Keratinocyte (primary cell): ENCODE results near the gene MTMR10. TPM values are rescaled to one million over a fixed set of nuclear protein-coding genes. Genes with fewer than 3 reads are reported as not detected.

ENCODE experiments used
- DNase-seq: peaks from one replicate; pipeline ENCODE4 v3.0.0-alpha.2; 2011; ENCODE audit warnings: low read depth, missing footprints, low spot score
- FAIRE-seq: peaks from 2 replicates; lab custom pipeline; 2011; peaks lifted over from hg19 to GRCh38; lab: Jason Lieb, UNC
- H2AFZ ChIP-seq: 2 replicates; pipeline ENCODE4 v1.6.0; 2012; ENCODE audit warnings: low read length, control low read depth, inconsistent platforms; ENCODE audit not compliant: control insufficient read depth
- H3K27ac ChIP-seq: 2 replicates; pipeline ENCODE4 v1.5.1; 2011; ENCODE audit warnings: low read length; ENCODE audit not compliant: control insufficient read depth, insufficient read depth
- H3K27me3 ChIP-seq: 3 replicates; pipeline ENCODE4 v1.6.0; 2011; ENCODE audit warnings: low read length; ENCODE audit not compliant: control insufficient read depth, insufficient read depth; ENCODE audit errors: extremely low read depth
- H3K36me3 ChIP-seq, 2 experiments: 2 replicates in 1 of 2; 3 replicates in 1 of 2; pipeline ENCODE4 v1.5.1; 2011; ENCODE audit warnings: low read length in 2 of 2, mild to moderate bottlenecking in 1 of 2; ENCODE audit not compliant: control insufficient read depth in 2 of 2, insufficient read depth in 2 of 2; ENCODE audit errors: extremely low read depth in 1 of 2
- H3K4me1 ChIP-seq: 3 replicates; pipeline ENCODE4 v1.5.1; 2011; ENCODE audit warnings: low read length; ENCODE audit not compliant: control insufficient read depth, insufficient read depth; ENCODE audit errors: extremely low read depth
- H3K4me2 ChIP-seq: 3 replicates; pipeline ENCODE4 v1.6.0; 2011; ENCODE audit warnings: low read depth, low read length; ENCODE audit not compliant: control insufficient read depth, insufficient read depth; ENCODE audit errors: extremely low read depth
- H3K4me3 ChIP-seq, 3 experiments: fragments of 200-600 bp in 1 of 3; sonication (generic) in 1 of 3; 2 replicates in 2 of 3; 3 replicates in 1 of 3; pipeline ENCODE4 v1.5.1; 2011 to 2016; ENCODE audit warnings: low read length in 3 of 3, mild to moderate bottlenecking in 3 of 3, control low read depth in 2 of 3, inconsistent platforms in 1 of 3, low read depth in 1 of 3, mixed read lengths in 1 of 3, mixed run types in 1 of 3, moderate library complexity in 1 of 3; ENCODE audit not compliant: control insufficient read depth in 2 of 3, insufficient read depth in 2 of 3; ENCODE audit errors: extremely low read depth in 1 of 3
- H3K79me2 ChIP-seq: 2 replicates; pipeline ENCODE4 v1.6.0; 2012; ENCODE audit warnings: low read length; ENCODE audit not compliant: control insufficient read depth, insufficient read depth
- H3K9ac ChIP-seq: 3 replicates; pipeline ENCODE4 v1.6.0; 2011; ENCODE audit warnings: low read length; ENCODE audit not compliant: control insufficient read depth, insufficient read depth; ENCODE audit errors: extremely low read depth
- H3K9me1 ChIP-seq: 3 replicates; pipeline ENCODE4 v1.6.0; 2011; ENCODE audit warnings: low read length; ENCODE audit not compliant: control insufficient read depth, insufficient read depth; ENCODE audit errors: extremely low read depth
- H3K9me3 ChIP-seq: 2 replicates; pipeline ENCODE4 v1.5.1; 2012; ENCODE audit warnings: low read depth, low read length; ENCODE audit not compliant: control insufficient read depth
- H4K20me1 ChIP-seq: 3 replicates; pipeline ENCODE4 v1.6.0; 2011; ENCODE audit warnings: low read length; ENCODE audit not compliant: control insufficient read depth, insufficient read depth; ENCODE audit errors: extremely low read depth
- CTCF ChIP-seq, 3 experiments: IDR thresholded peaks in 1 of 3; conservative IDR thresholded peaks in 1 of 3; optimal IDR thresholded peaks in 1 of 3; 2 replicates in 2 of 3; 3 replicates in 1 of 3; pipeline versions ENCODE3 to v1.5.1; 2011; ENCODE audit warnings: low read length in 3 of 3, mild to moderate bottlenecking in 3 of 3, moderate library complexity in 2 of 3, control low read depth in 1 of 3, inconsistent platforms in 1 of 3; ENCODE audit not compliant: insufficient read depth in 2 of 3; ENCODE audit errors: extremely low read depth in 1 of 3
- EZH2 ChIP-seq: IDR thresholded peaks from one replicate; pipeline ENCODE4 v1.6.1; 2012; ENCODE audit warnings: inconsistent platforms, mild to moderate bottlenecking, low read length, moderate library complexity
- dilution Hi-C: fragments of 300-500 bp; cut with MboI; formaldehyde crosslinking; loops from one replicate; pipeline ENCODE4 v1.7.0; 2020; ENCODE audit warnings: low sequenced_read_pairs; ENCODE audit not compliant: extremely low pct_ligation_motif_present
- polyA plus RNA-seq, 5 experiments: library from polyadenylated mRNA; depleted of rRNA in 3 of 5; stranded (reverse) in 3 of 5; stranded (forward) in 1 of 5; unstranded in 1 of 5; fragments of >200 nt; gene quantifications; 1 replicate in 1 of 5; 2 replicates in 3 of 5; 3 replicates in 1 of 5; pipeline versions ENCODE4 v1.2.1 to v1.2.3, GENCODE V29; 2011 to 2012; ENCODE audit warnings: missing spikeins in 2 of 5, low read depth in 1 of 5, low replicate concordance in 1 of 5

The MTMR10 gene
- polyA plus RNA-seq, 1 donor (not counting 4 experiments of a cell fraction or from before 2014, with no cell fraction given) = 15.5 TPM

- H3K27me3 ChIP-seq = no peaks in the 10 kb centered on the region
- peak overlapping the region; percentile 4 for H3K9ac ChIP-seq
- H3K79me2 ChIP-seq = no peaks in the 10 kb centered on the region
- dilution Hi-C loops = no loop called here
- no peak overlapping the region for H2AFZ ChIP-seq
- peaks cover 1% of the 10 kb centered on the region for H3K9me3 ChIP-seq
- H3K4me2 ChIP-seq = no peak overlapping the region
- FAIRE-seq (peak; percentile 48), DNase-seq (no peak)
- H3K27ac ChIP-seq = peak overlapping the region; percentile 61
- TF ChIP-seq EZH2 = no peak
- no peak for TF ChIP-seq CTCF (optimal IDR thresholded peaks at IDR 0.05 in 1 of 3, IDR thresholded peaks at IDR 0.05 in 1 of 3, conservative IDR thresholded peaks at IDR 0.05 in 1 of 3; ENCODE audit: extremely low read depth in 1 of 3, insufficient read depth in 2 of 3, low read length in 3 of 3)
- H3K4me1 ChIP-seq = peaks cover 2% of the 10 kb centered on the region
- H3K4me3 ChIP-seq = no peak overlapping the region
- H3K36me3 ChIP-seq = no peaks in the 10 kb centered on the region
- no peaks in the 10 kb centered on the region for H4K20me1 ChIP-seq
- no peaks in the 10 kb centered on the region for H3K9me1 ChIP-seq
Measured at GRCh38 chr15:31016446-31016915, 25.1 kb upstream of the MTMR10 start.

DNA sequence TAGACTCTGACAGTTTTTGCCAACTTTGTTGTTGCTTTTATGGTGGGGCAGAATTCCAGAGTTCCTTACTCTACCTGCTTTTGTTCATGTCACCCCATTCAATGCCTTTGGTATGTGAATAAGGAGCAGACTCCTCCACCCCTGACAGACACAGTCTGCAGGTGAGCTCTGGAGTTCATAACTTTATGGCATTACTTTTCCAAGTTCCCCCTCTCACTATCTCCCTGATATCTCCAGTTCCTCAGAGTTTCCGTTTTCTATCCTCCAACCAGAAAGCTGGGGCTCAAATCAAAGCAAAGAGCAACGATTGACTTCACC lies 23.1 kb upstream of the MTMR10 start:
- Histone ChIP-seq H3K4me1 (peaks cover 2% of the 10 kb centered on the region), H3K4me3 (no peak overlapping the region), H4K20me1 (no peaks in the 10 kb centered on the region), H3K4me2 (no peak overlapping the region), H3K27ac (no peak overlapping the region), H2AFZ (no peak overlapping the region), H3K9ac (no peak overlapping the region), H3K79me2 (no peaks in the 10 kb centered on the region), H3K9me3 (peaks cover 1% of the 10 kb centered on the region), H3K36me3 (no peaks in the 10 kb centered on the region), H3K27me3 (no peaks in the 10 kb centered on the region), H3K9me1 (no peaks in the 10 kb centered on the region)
- FAIRE-seq = no peak
- dilution Hi-C loops = no loop called here
- no peak for DNase-seq
- TF ChIP-seq CTCF (optimal IDR thresholded peaks at IDR 0.05 in 1 of 3, IDR thresholded peaks at IDR 0.05 in 1 of 3, conservative IDR thresholded peaks at IDR 0.05 in 1 of 3; ENCODE audit: extremely low read depth in 1 of 3, insufficient read depth in 2 of 3, low read length in 3 of 3) = no peak
- no peak for TF ChIP-seq EZH2
